GM12875 (cell line): ENCODE measurements around the gene PRR19.
A peak's percentile ranks its signal among the peaks of the same experiment; 100 is the strongest.

Experiments used
- H3K4me3 ChIP-seq: one replicate; pipeline ENCODE4 v1.5.1; 2011; ENCODE audit warnings: low read depth, low read length, control low read depth
- CTCF ChIP-seq: IDR thresholded peaks from 2 replicates; pipeline ENCODE4 v1.5.1; 2011; ENCODE audit warnings: low read depth, mild to moderate bottlenecking, control low read depth, inconsistent platforms, low read length, moderate library complexity, borderline replicate concordance; ENCODE audit not compliant: insufficient read depth

PRR19 gene

GRCh38 chr19:42282819-42283187 is 19.1 kb upstream of the PRR19 start:
- no peak for TF ChIP-seq CTCF
- H3K4me3 ChIP-seq: no peak overlapping the region

GRCh38 chr19:42283188-42284065 is 18.5 kb upstream of the PRR19 start:
- peak overlapping the region; percentile 54 for H3K4me3 ChIP-seq
- no peak for TF ChIP-seq CTCF

- TF ChIP-seq CTCF: no peak
These were observed 17.8 kb upstream of the PRR19 start for GRCh38 chr19:42284066-42284501.

GRCh38 chr19:42284591-42285341 is 17.2 kb upstream of the PRR19 start:
- H3K4me3 ChIP-seq: peak overlapping the region; percentile 67
- TF ChIP-seq CTCF: no peak

More at GRCh38 chr19:42284066-42284501, 17.8 kb upstream of the PRR19 start:
- peak overlapping the region; percentile 49 for H3K4me3 ChIP-seq

- peak; percentile 15; the same call in 1 of the 2 replicates for TF ChIP-seq CTCF
- H3K4me3 ChIP-seq: peak overlapping the region; percentile 67
These were observed 16.4 kb upstream of the PRR19 start for GRCh38 chr19:42285541-42285941.

GRCh38 chr19:42285988-42286348 is 16.0 kb upstream of the PRR19 start:
- peak overlapping the region; percentile 67 for H3K4me3 ChIP-seq
- no peak for TF ChIP-seq CTCF
